GM04504 (cell line): ENCODE data around the gene CCDC112.

ENCODE experiments used
- DNase-seq: peaks from one replicate; pipeline ENCODE4 v3.0.0-alpha.2; 2012; ENCODE audit warnings: low read depth

The CCDC112 gene

GRCh38 chr5:115317320-115317719, 20.9 kb upstream of the CCDC112 start:
- DNase-seq, result no peak

GRCh38 chr5:115313632-115314031, 17.2 kb upstream of the CCDC112 start:
- no peak for DNase-seq

- no peak for DNase-seq
These were observed 16.6 kb upstream of the CCDC112 start for GRCh38 chr5:115313052-115313451.

- DNase-seq, result peak; percentile 16
These were observed 13.4 kb upstream of the CCDC112 start for GRCh38 chr5:115309751-115310370.

- no peak for DNase-seq
These were observed 12.4 kb upstream of the CCDC112 start for GRCh38 chr5:115308815-115309214.

GRCh38 chr5:115306011-115306536, 9.6 kb upstream of the CCDC112 start:
- DNase-seq, result no peak

- DNase-seq, result no peak
These were observed 8.0 kb upstream of the CCDC112 start for GRCh38 chr5:115304496-115304895.

GRCh38 chr5:115298811-115299210, 2.4 kb upstream of the CCDC112 start:
- no peak for DNase-seq

GRCh38 chr5:115297031-115297430, 577 bp upstream of the CCDC112 start:
- no peak for DNase-seq

GRCh38 chr5:115295777-115296123, 704 bp downstream of the CCDC112 start:
- no peak for DNase-seq

- no peak for DNase-seq
These were observed 5.1 kb downstream of the CCDC112 start for GRCh38 chr5:115291397-115291796.

- DNase-seq, result no peak
These were observed 7.3 kb downstream of the CCDC112 start for GRCh38 chr5:115289104-115289503.

- no peak for DNase-seq
These were observed 12.4 kb downstream of the CCDC112 start for GRCh38 chr5:115284021-115284420.

- DNase-seq, result no peak
These were observed 14.3 kb downstream of the CCDC112 start for GRCh38 chr5:115282131-115282530.

- no peak for DNase-seq
These were observed 21.9 kb downstream of the CCDC112 start for GRCh38 chr5:115274584-115274983.

- no peak for DNase-seq
These were observed 24.0 kb downstream of the CCDC112 start for GRCh38 chr5:115272297-115272958.

GRCh38 chr5:115271295-115272050, 25.0 kb downstream of the CCDC112 start:
- no peak for DNase-seq

- no peak for DNase-seq
These were observed 28.8 kb downstream of the CCDC112 start for GRCh38 chr5:115267617-115268016.

GRCh38 chr5:115265220-115265619, 31.2 kb downstream of the CCDC112 start:
- DNase-seq, result no peak

GRCh38 chr5:115264786-115265185, 31.7 kb downstream of the CCDC112 start:
- DNase-seq, result no peak

GRCh38 chr5:115263078-115263380, 33.4 kb downstream of the CCDC112 start:
- DNase-seq, result no peak

GRCh38 chr5:115262321-115263077, 34.0 kb downstream of the CCDC112 start, which contains the start of gene PGGT1B:
Gene PGGT1B, minus strand, starts transcription at chr5:115262877. Its CDS starts 26 bp downstream, at chr5:115262851.
- DNase-seq, result no peak

GRCh38 chr5:115262011-115262320, 34.5 kb downstream of the CCDC112 start:
- no peak for DNase-seq
